Hematopoietic multipotent progenitor cell treated with erythropoietin and hydrocortisone succinate and interleukin-3 and kit ligand, for 4 days (in vitro differentiated cells): ENCODE results near the gene LRP1B.

Source experiments
- DNase-seq: peaks from one replicate; pipeline ENCODE4 v3.0.0-alpha.2; 2015

Gene LRP1B

GRCh38 chr2:141386168-141386567, 744.6 kb downstream of the LRP1B start:
- DNase-seq = no peak

GRCh38 chr2:141384676-141385075, 746.1 kb downstream of the LRP1B start:
- no peak for DNase-seq

GRCh38 chr2:141381946-141382345, 748.9 kb downstream of the LRP1B start:
- no peak for DNase-seq

GRCh38 chr2:141380008-141380979, 750.5 kb downstream of the LRP1B start:
- no peak for DNase-seq

- no peak for DNase-seq
Observed at GRCh38 chr2:141364821-141365220, 766.0 kb downstream of the LRP1B start.

- no peak for DNase-seq
Observed at GRCh38 chr2:141362311-141362710, 768.5 kb downstream of the LRP1B start.

- no peak for DNase-seq
Observed at GRCh38 chr2:141348481-141348880, 782.3 kb downstream of the LRP1B start.

GRCh38 chr2:141341444-141341843, 789.4 kb downstream of the LRP1B start:
- DNase-seq = no peak

- DNase-seq = no peak
Observed at GRCh38 chr2:141331127-141331526, 799.7 kb downstream of the LRP1B start.

- no peak for DNase-seq
Observed at GRCh38 chr2:141329964-141330363, 800.9 kb downstream of the LRP1B start.

- no peak for DNase-seq
Observed at GRCh38 chr2:141323571-141323970, 807.2 kb downstream of the LRP1B start.

GRCh38 chr2:141317986-141318385, 812.8 kb downstream of the LRP1B start:
- DNase-seq = no peak

- DNase-seq = no peak
Observed at GRCh38 chr2:141316606-141317005, 814.2 kb downstream of the LRP1B start.

GRCh38 chr2:141316103-141316502, 814.7 kb downstream of the LRP1B start:
- no peak for DNase-seq

GRCh38 chr2:141313972-141314371, 816.8 kb downstream of the LRP1B start:
- DNase-seq = no peak

GRCh38 chr2:141311430-141311829, 819.4 kb downstream of the LRP1B start:
- DNase-seq = peak; percentile 0

GRCh38 chr2:141306368-141306767, 824.4 kb downstream of the LRP1B start:
- no peak for DNase-seq

- DNase-seq = no peak
Observed at GRCh38 chr2:141301551-141301950, 829.3 kb downstream of the LRP1B start.

- DNase-seq = no peak
Observed at GRCh38 chr2:141280037-141280436, 850.8 kb downstream of the LRP1B start.

- DNase-seq = peak; percentile 5
Observed at GRCh38 chr2:141271346-141271745, 859.5 kb downstream of the LRP1B start.

- DNase-seq = no peak
Observed at GRCh38 chr2:141264848-141265247, 866.0 kb downstream of the LRP1B start.

GRCh38 chr2:141260911-141261310, 869.9 kb downstream of the LRP1B start:
- no peak for DNase-seq

GRCh38 chr2:141259683-141260082, 871.1 kb downstream of the LRP1B start:
- DNase-seq = no peak

GRCh38 chr2:141242008-141242407, 888.8 kb downstream of the LRP1B start:
- DNase-seq = no peak

- DNase-seq = no peak
Observed at GRCh38 chr2:141226560-141226959, 904.3 kb downstream of the LRP1B start.
